GM23338 (cell line): ENCODE data around the gene IGSF9B. TPM values are rescaled to one million over a fixed set of nuclear protein-coding genes. Genes with fewer than 3 reads are reported as not detected.

Source experiments
- ATAC-seq: fragments of 200-7000 bp; cut with Tn5 transposase; 3 replicates; pipeline ENCODE4 v1.9.1; 2020
- DNase-seq: peaks from one replicate; pipeline ENCODE4 v3.0.0-alpha.2; 2015; ENCODE audit warnings: low spot score
- H2AFZ ChIP-seq: fragments of 200-600 bp; sonication (generic); 2 replicates; pipeline ENCODE4 v1.8.0; 2016; ENCODE audit warnings: antibody characterized with exemption, mild to moderate bottlenecking, moderate library complexity
- H3F3A ChIP-seq: fragments of 200-600 bp; sonication (generic); replicated peaks from 2 replicates; pipeline ENCODE4 v1.8.0; 2017; ENCODE audit warnings: antibody characterized with exemption, mixed run types, low read depth
- H3K27ac ChIP-seq: fragments of 200-600 bp; sonication (generic); 2 replicates; pipeline ENCODE4 v1.6.1; 2016; ENCODE audit warnings: low read depth
- H3K27me3 ChIP-seq: fragments of 200-600 bp; sonication (generic); 2 replicates; pipeline ENCODE4 v1.8.0; 2016; ENCODE audit warnings: mild to moderate bottlenecking, mixed run types, moderate library complexity; ENCODE audit not compliant: insufficient read depth
- H3K36me3 ChIP-seq: fragments of 200-600 bp; sonication (generic); 2 replicates; pipeline ENCODE4 v1.8.0; 2016; ENCODE audit warnings: mild to moderate bottlenecking; ENCODE audit not compliant: insufficient read depth
- H3K4me1 ChIP-seq: fragments of 200-600 bp; sonication (generic); 2 replicates; pipeline ENCODE4 v1.8.0; 2016; ENCODE audit warnings: mild to moderate bottlenecking, moderate library complexity; ENCODE audit not compliant: insufficient read depth
- H3K4me2 ChIP-seq: fragments of 200-600 bp; sonication (generic); 2 replicates; pipeline ENCODE4 v1.7.1; 2017; ENCODE audit warnings: mixed run types
- H3K4me3 ChIP-seq: fragments of 200-600 bp; sonication (generic); 2 replicates; pipeline ENCODE4 v1.6.1; 2016; ENCODE audit warnings: mixed run types
- H3K79me2 ChIP-seq: fragments of 200-600 bp; sonication (generic); replicated peaks from 2 replicates; pipeline ENCODE4 v1.8.0; 2017; ENCODE audit warnings: mild to moderate bottlenecking; ENCODE audit not compliant: insufficient read depth
- H3K9me2 ChIP-seq: fragments of 200-600 bp; sonication (generic); 2 replicates; pipeline ENCODE4 v1.8.0; 2017; ENCODE audit not compliant: insufficient read depth
- H4K20me1 ChIP-seq: fragments of 200-600 bp; sonication (generic); replicated peaks from 2 replicates; pipeline ENCODE4 v1.8.0; 2017; ENCODE audit warnings: mild to moderate bottlenecking; ENCODE audit not compliant: insufficient read depth
- H3K27ac Mint-ChIP-seq: 2 replicates; pipeline ENCODE4 v1.8.0; 2020; ENCODE audit warnings: inconsistent platforms, mild to moderate bottlenecking, moderate library complexity, mixed read lengths
- H3K27me3 Mint-ChIP-seq: 3 replicates; pipeline ENCODE4 v1.8.0; 2022; ENCODE audit warnings: low read depth, mild to moderate bottlenecking, moderate library complexity, mixed read lengths, inconsistent platforms; ENCODE audit not compliant: insufficient read depth, poor library complexity
- H3K36me3 Mint-ChIP-seq: 3 replicates; pipeline ENCODE4 v1.8.0; 2021; ENCODE audit warnings: low read depth, mild to moderate bottlenecking, inconsistent platforms, moderate library complexity, mixed read lengths
- H3K4me1 Mint-ChIP-seq: 3 replicates; pipeline ENCODE4 v1.8.0; 2020; ENCODE audit warnings: mild to moderate bottlenecking, inconsistent platforms, mixed read lengths
- H3K4me3 Mint-ChIP-seq: 3 replicates; pipeline ENCODE4 v1.8.0; 2021; ENCODE audit warnings: moderate library complexity, mild to moderate bottlenecking, inconsistent platforms, mixed read lengths
- H3K9me3 Mint-ChIP-seq: 3 replicates; pipeline ENCODE4 v1.8.0; 2020; ENCODE audit warnings: moderate library complexity, mild to moderate bottlenecking, inconsistent platforms, mixed read lengths
- CREB1 ChIP-seq: fragments of 250-450 bp; sonication (Bioruptor Pico); IDR thresholded peaks from 2 replicates; pipeline ENCODE4 v1.5.0; 2020; ENCODE audit warnings: low read depth, mild to moderate bottlenecking, moderate library complexity
- EZH2 ChIP-seq: fragments of 200-600 bp; sonication (generic); IDR thresholded peaks from one replicate; pipeline ENCODE4 v1.8.0; 2017; ENCODE audit warnings: antibody characterized with exemption, mild to moderate bottlenecking, low read depth; ENCODE audit not compliant: unreplicated experiment
- EZH2phosphoT487 ChIP-seq: fragments of 200-600 bp; sonication (generic); IDR thresholded peaks from one replicate; pipeline ENCODE4 v1.8.1; 2018; ENCODE audit warnings: antibody characterized with exemption; ENCODE audit not compliant: unreplicated experiment
- JUNB ChIP-seq: IDR thresholded peaks from one replicate; pipeline ENCODE4 v1.6.1; 2016; ENCODE audit warnings: antibody characterized with exemption; ENCODE audit not compliant: unreplicated experiment
- NANOG ChIP-seq: IDR thresholded peaks from 2 replicates; pipeline ENCODE4 v1.6.1; 2016; ENCODE audit warnings: antibody characterized with exemption, borderline replicate concordance
- POLR2AphosphoS5 ChIP-seq: IDR thresholded peaks from 2 replicates; pipeline ENCODE4 v1.6.1; 2016; ENCODE audit warnings: antibody characterized with exemption, low read depth
- STAT1 ChIP-seq: IDR thresholded peaks from one replicate; pipeline ENCODE4 v1.6.1; 2016; ENCODE audit warnings: antibody characterized with exemption; ENCODE audit not compliant: unreplicated experiment
- ZNF114 ChIP-seq: fragments of 250-450 bp; sonication (Bioruptor Pico); IDR thresholded peaks from 2 replicates; pipeline ENCODE4 v1.5.0; 2020; ENCODE audit warnings: mild to moderate bottlenecking, moderate library complexity
- ZNF331 ChIP-seq: fragments of 250-450 bp; sonication (Bioruptor Pico); IDR thresholded peaks from 2 replicates; pipeline ENCODE4 v1.5.0; 2020; ENCODE audit warnings: low read depth, mild to moderate bottlenecking, moderate library complexity
- polyA plus RNA-seq: library from polyadenylated mRNA; unstranded; fragments of >200 nt; fragmentation: Nextera tagmentation; extraction: Ambion mirVana; gene quantifications from 2 replicates; pipeline ENCODE4 v1.2.1, GENCODE V29; 2016
- total RNA-seq: library from RNA; depleted of rRNA; stranded (reverse); fragments of >200 nt; shearing (Covaris generic); gene quantifications from 2 replicates; pipeline ENCODE4 v1.2.3, GENCODE V29; 2014
- TF ChIP-seq, protein P1 (sequence below), 2 experiments: fragments of 200-600 bp in 1 of 2; sonication (generic) in 1 of 2; conservative IDR thresholded peaks; 2 replicates each; pipeline versions ENCODE4 v1.5.1 to v1.6.1; 2016 to 2017; ENCODE audit warnings: antibody characterized with exemption in 2 of 2, low read depth in 2 of 2, mild to moderate bottlenecking in 2 of 2, moderate library complexity in 1 of 2
- TF ChIP-seq, protein P2 (sequence below): IDR thresholded peaks from 2 replicates; pipeline ENCODE4 v1.6.1; 2016; ENCODE audit warnings: antibody characterized with exemption
- TF ChIP-seq, protein P3 (sequence below): IDR thresholded peaks from one replicate; pipeline ENCODE4 v1.6.1; 2018; ENCODE audit warnings: antibody characterized with exemption; ENCODE audit not compliant: unreplicated experiment

The IGSF9B gene
- total and polyA plus RNA-seq, 2 experiments from 2014 or later = 8.7 to 51.2 TPM

DNA sequence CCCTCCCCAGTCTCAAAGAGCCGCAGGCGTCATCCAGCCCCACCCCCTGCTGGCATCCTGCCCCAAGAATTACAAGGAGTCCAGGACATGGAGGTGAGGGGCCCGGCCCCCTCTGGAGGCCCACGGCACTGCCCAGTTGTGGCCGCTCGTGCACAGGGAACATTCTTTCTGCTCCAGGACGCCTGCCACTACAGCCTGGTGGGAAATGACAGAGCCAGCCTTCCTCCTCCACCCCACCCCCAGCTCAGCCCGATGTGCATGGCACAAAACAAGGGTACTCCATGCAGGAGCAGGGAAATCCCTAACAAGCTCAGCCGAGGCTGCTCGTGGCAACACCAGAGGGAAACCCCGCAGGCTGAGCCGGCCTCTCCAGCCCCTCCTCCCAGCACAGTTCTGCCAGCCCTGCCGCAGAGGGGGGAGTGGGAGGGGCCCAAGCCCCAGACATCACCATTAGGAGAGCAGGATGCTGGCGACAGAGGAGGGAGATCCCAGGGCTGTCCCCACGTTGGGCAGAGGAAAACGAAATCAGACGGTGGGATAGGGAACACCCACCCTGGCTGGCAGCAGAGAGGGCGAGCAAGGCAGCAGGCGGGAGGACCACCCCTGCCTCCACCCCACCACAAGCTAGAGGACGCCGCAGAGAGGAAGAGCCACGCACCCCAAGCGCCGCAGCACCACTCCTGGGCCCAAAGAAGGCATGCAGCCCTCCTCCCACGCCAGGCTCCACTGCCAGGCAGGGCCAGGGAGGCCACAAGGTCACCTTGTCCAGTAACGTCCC lies 10.0 kb downstream of the IGSF9B start:
- peaks cover 19% of the 10 kb centered on the region for H3K27me3 Mint-ChIP-seq
- H3F3A ChIP-seq = no peaks in the 10 kb centered on the region

More for the DNA sequence above, 10.0 kb downstream of the IGSF9B start:
- no peak overlapping the region for H3K27ac Mint-ChIP-seq
- peaks cover 59% of the 10 kb centered on the region for H3K4me1 Mint-ChIP-seq
- peak; percentile 29 for ATAC-seq
- Histone ChIP-seq H3K36me3 (0 out of 2 replicates have a peak, but pooled peaks cover 7% of the 10 kb centered on the region), H4K20me1 (peaks cover 29% of the 10 kb centered on the region), H3K79me2 (peaks cover 71% of the 10 kb centered on the region), H2AFZ (no peak overlapping the region), H3K9me2 (no peaks in the 10 kb centered on the region), H3K27ac (no peak overlapping the region), H3K4me1 (peaks cover 51% of the 10 kb centered on the region), H3K4me2 (0 out of 2 replicates have a peak overlapping the region, but pooled peaks have one; percentile 38), H3K27me3 (no peaks in the 10 kb centered on the region), H3K4me3 (no peak overlapping the region)
- DNase-seq = peak; percentile 39
- peak overlapping the region; percentile 4; the same call in 1 of the 3 replicates for H3K4me3 Mint-ChIP-seq
- TF ChIP-seq, protein P1, sequence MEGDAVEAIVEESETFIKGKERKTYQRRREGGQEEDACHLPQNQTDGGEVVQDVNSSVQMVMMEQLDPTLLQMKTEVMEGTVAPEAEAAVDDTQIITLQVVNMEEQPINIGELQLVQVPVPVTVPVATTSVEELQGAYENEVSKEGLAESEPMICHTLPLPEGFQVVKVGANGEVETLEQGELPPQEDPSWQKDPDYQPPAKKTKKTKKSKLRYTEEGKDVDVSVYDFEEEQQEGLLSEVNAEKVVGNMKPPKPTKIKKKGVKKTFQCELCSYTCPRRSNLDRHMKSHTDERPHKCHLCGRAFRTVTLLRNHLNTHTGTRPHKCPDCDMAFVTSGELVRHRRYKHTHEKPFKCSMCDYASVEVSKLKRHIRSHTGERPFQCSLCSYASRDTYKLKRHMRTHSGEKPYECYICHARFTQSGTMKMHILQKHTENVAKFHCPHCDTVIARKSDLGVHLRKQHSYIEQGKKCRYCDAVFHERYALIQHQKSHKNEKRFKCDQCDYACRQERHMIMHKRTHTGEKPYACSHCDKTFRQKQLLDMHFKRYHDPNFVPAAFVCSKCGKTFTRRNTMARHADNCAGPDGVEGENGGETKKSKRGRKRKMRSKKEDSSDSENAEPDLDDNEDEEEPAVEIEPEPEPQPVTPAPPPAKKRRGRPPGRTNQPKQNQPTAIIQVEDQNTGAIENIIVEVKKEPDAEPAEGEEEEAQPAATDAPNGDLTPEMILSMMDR (conservative IDR thresholded peaks at IDR 0.05; ENCODE audit: low read depth in 2 of 2) = no peak
- TF ChIP-seq ZNF114 (CRISPR knock-in tag) = no peak
- no peak for TF ChIP-seq EZH2
- no peak for TF ChIP-seq NANOG
- no peak for TF ChIP-seq POLR2AphosphoS5
- TF ChIP-seq, protein P2, sequence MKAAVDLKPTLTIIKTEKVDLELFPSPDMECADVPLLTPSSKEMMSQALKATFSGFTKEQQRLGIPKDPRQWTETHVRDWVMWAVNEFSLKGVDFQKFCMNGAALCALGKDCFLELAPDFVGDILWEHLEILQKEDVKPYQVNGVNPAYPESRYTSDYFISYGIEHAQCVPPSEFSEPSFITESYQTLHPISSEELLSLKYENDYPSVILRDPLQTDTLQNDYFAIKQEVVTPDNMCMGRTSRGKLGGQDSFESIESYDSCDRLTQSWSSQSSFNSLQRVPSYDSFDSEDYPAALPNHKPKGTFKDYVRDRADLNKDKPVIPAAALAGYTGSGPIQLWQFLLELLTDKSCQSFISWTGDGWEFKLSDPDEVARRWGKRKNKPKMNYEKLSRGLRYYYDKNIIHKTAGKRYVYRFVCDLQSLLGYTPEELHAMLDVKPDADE = no peak
- no peak for TF ChIP-seq JUNB
- TF ChIP-seq ZNF331 (CRISPR knock-in tag) = no peak
- no peak for TF ChIP-seq STAT1
- TF ChIP-seq CREB1 (CRISPR knock-in tag) = no peak
- TF ChIP-seq, protein P3, sequence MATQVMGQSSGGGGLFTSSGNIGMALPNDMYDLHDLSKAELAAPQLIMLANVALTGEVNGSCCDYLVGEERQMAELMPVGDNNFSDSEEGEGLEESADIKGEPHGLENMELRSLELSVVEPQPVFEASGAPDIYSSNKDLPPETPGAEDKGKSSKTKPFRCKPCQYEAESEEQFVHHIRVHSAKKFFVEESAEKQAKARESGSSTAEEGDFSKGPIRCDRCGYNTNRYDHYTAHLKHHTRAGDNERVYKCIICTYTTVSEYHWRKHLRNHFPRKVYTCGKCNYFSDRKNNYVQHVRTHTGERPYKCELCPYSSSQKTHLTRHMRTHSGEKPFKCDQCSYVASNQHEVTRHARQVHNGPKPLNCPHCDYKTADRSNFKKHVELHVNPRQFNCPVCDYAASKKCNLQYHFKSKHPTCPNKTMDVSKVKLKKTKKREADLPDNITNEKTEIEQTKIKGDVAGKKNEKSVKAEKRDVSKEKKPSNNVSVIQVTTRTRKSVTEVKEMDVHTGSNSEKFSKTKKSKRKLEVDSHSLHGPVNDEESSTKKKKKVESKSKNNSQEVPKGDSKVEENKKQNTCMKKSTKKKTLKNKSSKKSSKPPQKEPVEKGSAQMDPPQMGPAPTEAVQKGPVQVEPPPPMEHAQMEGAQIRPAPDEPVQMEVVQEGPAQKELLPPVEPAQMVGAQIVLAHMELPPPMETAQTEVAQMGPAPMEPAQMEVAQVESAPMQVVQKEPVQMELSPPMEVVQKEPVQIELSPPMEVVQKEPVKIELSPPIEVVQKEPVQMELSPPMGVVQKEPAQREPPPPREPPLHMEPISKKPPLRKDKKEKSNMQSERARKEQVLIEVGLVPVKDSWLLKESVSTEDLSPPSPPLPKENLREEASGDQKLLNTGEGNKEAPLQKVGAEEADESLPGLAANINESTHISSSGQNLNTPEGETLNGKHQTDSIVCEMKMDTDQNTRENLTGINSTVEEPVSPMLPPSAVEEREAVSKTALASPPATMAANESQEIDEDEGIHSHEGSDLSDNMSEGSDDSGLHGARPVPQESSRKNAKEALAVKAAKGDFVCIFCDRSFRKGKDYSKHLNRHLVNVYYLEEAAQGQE = no peak
- TF ChIP-seq EZH2phosphoT487 = no peak
- H3K36me3 Mint-ChIP-seq = peaks cover 27% of the 10 kb centered on the region
- H3K9me3 Mint-ChIP-seq = no peaks in the 10 kb centered on the region; the same call in 2 of the 3 replicates
